VCaP (cell line): Measurements from ENCODE around the gene ACACB.
A peak's percentile ranks its signal among the peaks of the same experiment; 100 is the strongest.

ENCODE experiments used
- H3K27ac ChIP-seq: fragments of 450-650 bp; 2 replicates; pipeline ENCODE4 v1.5.1; 2017
- TF ChIP-seq, protein P1 (sequence below): fragments of 450-650 bp; conservative IDR thresholded peaks from 2 replicates; pipeline ENCODE4 v1.5.1; 2017; ENCODE audit warnings: mild to moderate bottlenecking, moderate library complexity

Gene ACACB

GRCh38 chr12:109112720-109113465 lies 3.5 kb upstream of the ACACB start:
- H3K27ac ChIP-seq: peak overlapping the region; percentile 30
- TF ChIP-seq, protein P1, sequence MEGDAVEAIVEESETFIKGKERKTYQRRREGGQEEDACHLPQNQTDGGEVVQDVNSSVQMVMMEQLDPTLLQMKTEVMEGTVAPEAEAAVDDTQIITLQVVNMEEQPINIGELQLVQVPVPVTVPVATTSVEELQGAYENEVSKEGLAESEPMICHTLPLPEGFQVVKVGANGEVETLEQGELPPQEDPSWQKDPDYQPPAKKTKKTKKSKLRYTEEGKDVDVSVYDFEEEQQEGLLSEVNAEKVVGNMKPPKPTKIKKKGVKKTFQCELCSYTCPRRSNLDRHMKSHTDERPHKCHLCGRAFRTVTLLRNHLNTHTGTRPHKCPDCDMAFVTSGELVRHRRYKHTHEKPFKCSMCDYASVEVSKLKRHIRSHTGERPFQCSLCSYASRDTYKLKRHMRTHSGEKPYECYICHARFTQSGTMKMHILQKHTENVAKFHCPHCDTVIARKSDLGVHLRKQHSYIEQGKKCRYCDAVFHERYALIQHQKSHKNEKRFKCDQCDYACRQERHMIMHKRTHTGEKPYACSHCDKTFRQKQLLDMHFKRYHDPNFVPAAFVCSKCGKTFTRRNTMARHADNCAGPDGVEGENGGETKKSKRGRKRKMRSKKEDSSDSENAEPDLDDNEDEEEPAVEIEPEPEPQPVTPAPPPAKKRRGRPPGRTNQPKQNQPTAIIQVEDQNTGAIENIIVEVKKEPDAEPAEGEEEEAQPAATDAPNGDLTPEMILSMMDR: no peak

- TF ChIP-seq, protein P1: no peak
- peak overlapping the region; percentile 30 for H3K27ac ChIP-seq
These were observed 2.6 kb upstream of the ACACB start for GRCh38 chr12:109113661-109114321.

DNA sequence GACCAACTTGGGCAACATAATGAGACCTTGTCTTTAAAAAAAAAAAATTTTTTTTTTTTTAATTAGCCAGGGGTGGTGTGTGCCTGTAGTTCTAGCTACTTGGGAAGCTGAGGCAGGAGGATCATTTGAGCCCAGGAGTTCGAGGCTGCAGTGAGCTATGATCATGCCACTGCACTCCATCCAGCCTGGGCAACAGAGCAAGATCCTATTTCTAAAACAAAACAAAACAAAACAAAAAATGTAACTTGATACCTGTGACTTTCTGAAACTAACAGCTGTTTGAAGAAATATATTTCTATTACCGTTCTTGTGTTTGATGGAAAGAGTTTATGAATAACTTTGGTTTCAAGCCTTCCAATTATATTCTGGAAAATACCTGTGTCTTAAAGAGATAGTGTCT lies 1.7 kb upstream of the ACACB start:
- H3K27ac ChIP-seq: no peak overlapping the region
- TF ChIP-seq, protein P1: no peak

DNA sequence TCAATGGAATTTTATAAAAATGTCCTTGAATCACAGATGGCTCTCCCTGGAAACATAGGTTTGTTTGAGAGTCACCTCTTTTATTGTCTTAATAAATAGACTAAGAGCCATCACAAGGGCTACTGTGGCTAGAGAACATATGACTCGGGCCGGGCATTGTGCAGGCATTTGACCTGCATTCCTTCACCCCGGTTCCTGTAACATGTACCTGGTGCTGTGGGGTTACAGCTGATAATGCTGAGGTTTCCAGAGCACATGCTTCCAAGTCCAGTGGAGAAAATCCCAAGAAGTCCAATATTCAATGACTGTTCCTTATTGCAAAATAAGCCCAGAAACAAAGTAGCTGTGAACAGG lies 1.0 kb upstream of the ACACB start:
- TF ChIP-seq, protein P1: no peak
- H3K27ac ChIP-seq: no peak overlapping the region

GRCh38 chr12:109116611-109116949 lies 193 bp downstream of the ACACB start:
- H3K27ac ChIP-seq: no peak overlapping the region
- TF ChIP-seq, protein P1: no peak

- TF ChIP-seq, protein P1: no peak
- no peak overlapping the region for H3K27ac ChIP-seq
These were observed 3.7 kb downstream of the ACACB start for GRCh38 chr12:109120095-109120494.

DNA sequence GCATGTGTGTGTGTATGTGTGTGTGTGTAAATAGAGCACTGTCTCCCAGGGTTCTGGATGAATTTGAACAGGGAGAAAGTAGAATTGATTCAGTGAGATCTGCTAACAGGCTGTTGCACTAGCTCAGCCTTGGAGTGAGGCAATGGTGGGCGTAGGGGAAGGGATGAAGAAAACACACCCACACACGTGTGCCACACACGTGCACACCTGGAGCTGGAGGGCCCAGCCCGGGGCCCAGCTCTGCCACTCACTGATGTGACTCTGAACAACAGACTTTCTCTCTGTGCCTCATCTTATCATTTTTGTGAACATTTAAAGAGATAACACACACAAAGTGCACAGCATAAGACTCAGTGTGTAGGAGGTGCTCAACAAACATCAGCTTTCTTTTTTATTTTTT lies 4.2 kb downstream of the ACACB start:
- TF ChIP-seq, protein P1: no peak
- no peak overlapping the region for H3K27ac ChIP-seq
